ENCODE results near the gene CDC26. TPM values are rescaled to one million over a fixed set of nuclear protein-coding genes. Genes with fewer than 3 reads are reported as not detected.

The CDC26 gene
- total RNA-seq, 1 donor from 2014 or later = 13.4 TPM

GRCh38 chr9:113301548-113301947, 26.2 kb upstream of the CDC26 start:
- peaks cover 6% of the 10 kb centered on the region for H3K4me1 Mint-ChIP-seq (ENCODE audit: low read depth, unreplicated experiment)
- no peaks in the 10 kb centered on the region for H3K9me3 Mint-ChIP-seq (ENCODE audit: unreplicated experiment)
- H3K27ac Mint-ChIP-seq (ENCODE audit: unreplicated experiment) = no peak overlapping the region

DNA sequence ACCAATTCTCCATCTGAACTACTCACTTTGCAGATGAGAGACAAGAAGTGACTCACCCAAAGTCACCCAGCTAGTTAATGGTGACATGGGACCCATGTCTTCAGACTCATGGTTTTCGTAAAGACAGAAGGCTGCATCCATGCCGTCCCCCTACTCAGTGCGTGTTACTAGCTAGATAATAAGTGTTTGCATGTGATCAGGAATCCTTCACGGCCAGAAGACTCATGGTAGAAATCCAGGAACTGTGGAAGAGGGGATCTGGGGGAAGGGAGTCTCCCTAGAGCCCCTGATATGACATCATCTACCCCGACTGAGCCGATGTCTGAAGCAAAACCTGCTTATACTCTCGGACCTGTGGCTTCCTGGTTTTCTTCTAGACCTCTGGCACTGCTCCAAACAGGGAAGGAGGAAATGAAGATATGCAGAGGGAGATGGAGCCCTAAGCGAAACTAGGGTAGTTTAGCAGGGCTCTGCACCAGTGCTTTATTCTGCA, 24.5 kb upstream of the CDC26 start:
- no peak for DNase-seq
- H3K4me1 Mint-ChIP-seq (ENCODE audit: low read depth, unreplicated experiment) = peaks cover 7% of the 10 kb centered on the region
- no peak overlapping the region for H3K4me3 Mint-ChIP-seq (ENCODE audit: unreplicated experiment)
- H3K27me3 Mint-ChIP-seq (ENCODE audit: unreplicated experiment) = peaks cover 3% of the 10 kb centered on the region
- no peak overlapping the region for H3K27ac Mint-ChIP-seq (ENCODE audit: unreplicated experiment)
- H3K9me3 Mint-ChIP-seq (ENCODE audit: unreplicated experiment) = no peaks in the 10 kb centered on the region
- TF ChIP-seq, protein P1, sequence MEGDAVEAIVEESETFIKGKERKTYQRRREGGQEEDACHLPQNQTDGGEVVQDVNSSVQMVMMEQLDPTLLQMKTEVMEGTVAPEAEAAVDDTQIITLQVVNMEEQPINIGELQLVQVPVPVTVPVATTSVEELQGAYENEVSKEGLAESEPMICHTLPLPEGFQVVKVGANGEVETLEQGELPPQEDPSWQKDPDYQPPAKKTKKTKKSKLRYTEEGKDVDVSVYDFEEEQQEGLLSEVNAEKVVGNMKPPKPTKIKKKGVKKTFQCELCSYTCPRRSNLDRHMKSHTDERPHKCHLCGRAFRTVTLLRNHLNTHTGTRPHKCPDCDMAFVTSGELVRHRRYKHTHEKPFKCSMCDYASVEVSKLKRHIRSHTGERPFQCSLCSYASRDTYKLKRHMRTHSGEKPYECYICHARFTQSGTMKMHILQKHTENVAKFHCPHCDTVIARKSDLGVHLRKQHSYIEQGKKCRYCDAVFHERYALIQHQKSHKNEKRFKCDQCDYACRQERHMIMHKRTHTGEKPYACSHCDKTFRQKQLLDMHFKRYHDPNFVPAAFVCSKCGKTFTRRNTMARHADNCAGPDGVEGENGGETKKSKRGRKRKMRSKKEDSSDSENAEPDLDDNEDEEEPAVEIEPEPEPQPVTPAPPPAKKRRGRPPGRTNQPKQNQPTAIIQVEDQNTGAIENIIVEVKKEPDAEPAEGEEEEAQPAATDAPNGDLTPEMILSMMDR (IDR thresholded peaks at IDR 0.05; ENCODE audit: partially characterized antibody, unreplicated experiment) = no peak
- H3K36me3 Mint-ChIP-seq (ENCODE audit: unreplicated experiment) = no peaks in the 10 kb centered on the region

More at GRCh38 chr9:113301548-113301947, 26.2 kb upstream of the CDC26 start:
- Mint-ChIP-seq H3K27me3 (ENCODE audit: unreplicated experiment) (peaks cover 3% of the 10 kb centered on the region), H3K36me3 (ENCODE audit: unreplicated experiment) (no peaks in the 10 kb centered on the region), H3K4me3 (ENCODE audit: unreplicated experiment) (no peak overlapping the region)
- TF ChIP-seq, protein P1 (IDR thresholded peaks at IDR 0.05; ENCODE audit: partially characterized antibody, unreplicated experiment) = no peak
- DNase-seq = no peak

DNA sequence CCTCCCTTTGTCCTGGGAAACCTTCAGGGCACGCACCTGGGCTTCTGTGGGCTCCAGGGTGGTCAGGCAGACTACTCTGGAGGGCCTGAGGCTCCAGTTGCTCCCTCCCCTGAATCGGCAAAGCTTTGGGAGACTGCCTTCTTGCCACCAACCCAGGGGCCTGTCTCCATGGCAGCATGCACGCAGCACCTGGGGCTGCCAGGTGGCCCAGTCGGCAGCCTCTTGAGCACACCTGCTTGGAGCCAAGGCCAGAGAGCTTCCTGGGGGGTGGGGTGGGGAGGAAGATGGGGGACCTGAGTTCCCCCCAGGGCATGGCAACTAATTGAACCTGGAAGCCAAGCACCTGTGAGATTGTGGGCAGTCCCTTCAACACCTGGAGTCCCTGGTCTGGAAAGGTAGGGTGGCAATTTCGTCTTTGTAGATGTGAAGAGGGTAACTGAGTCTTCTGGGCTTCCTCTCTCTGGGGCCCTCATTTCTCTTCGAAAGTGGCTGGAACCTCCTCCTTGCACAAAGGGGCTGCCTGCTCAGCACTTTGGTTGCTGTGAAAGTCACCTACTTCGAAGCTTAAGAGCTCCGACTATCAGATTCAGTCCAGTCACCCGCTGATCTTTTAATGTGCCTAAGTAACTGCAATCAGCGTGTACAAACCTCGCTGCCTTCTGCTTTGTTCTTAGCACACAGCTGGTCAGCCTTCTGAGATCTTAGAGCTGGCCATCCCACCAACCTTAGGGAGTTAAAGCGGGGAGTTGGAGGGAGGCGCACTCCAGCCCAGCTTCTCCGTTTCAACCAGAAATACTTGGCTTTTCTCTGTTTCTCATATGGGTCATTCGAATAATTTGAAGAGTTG, 23.8 kb upstream of the CDC26 start:
- DNase-seq = no peak
- Mint-ChIP-seq H3K27ac (ENCODE audit: unreplicated experiment) (no peak overlapping the region), H3K9me3 (ENCODE audit: unreplicated experiment) (no peaks in the 10 kb centered on the region), H3K4me1 (ENCODE audit: low read depth, unreplicated experiment) (peaks cover 7% of the 10 kb centered on the region), H3K27me3 (ENCODE audit: unreplicated experiment) (peaks cover 3% of the 10 kb centered on the region), H3K36me3 (ENCODE audit: unreplicated experiment) (no peaks in the 10 kb centered on the region), H3K4me3 (ENCODE audit: unreplicated experiment) (no peak overlapping the region)
- TF ChIP-seq, protein P1 (IDR thresholded peaks at IDR 0.05; ENCODE audit: partially characterized antibody, unreplicated experiment) = no peak

DNA sequence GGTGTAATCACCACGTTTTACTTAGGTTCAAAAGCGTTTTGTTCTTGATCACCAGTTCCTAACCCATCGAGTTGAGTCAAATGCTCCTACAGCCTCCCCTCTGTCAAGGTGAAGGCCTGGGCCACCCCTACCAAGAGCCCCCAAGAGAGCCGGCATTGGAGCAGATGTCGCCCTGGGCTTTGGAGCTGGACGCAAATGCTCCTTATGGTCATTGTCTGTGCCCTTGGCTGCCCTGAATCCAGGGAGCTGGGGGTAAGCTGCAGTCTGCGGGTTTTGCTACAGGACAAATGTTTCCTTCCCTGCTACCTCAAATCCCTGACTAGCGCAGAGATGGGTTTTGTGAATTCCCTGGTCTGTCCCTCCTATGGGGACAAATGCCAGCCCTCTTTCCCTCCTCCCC, 22.9 kb upstream of the CDC26 start:
- Mint-ChIP-seq H3K36me3 (ENCODE audit: unreplicated experiment) (no peaks in the 10 kb centered on the region), H3K27me3 (ENCODE audit: unreplicated experiment) (peaks cover 3% of the 10 kb centered on the region), H3K27ac (ENCODE audit: unreplicated experiment) (no peak overlapping the region), H3K4me1 (ENCODE audit: low read depth, unreplicated experiment) (peaks cover 7% of the 10 kb centered on the region), H3K4me3 (ENCODE audit: unreplicated experiment) (no peak overlapping the region), H3K9me3 (ENCODE audit: unreplicated experiment) (no peaks in the 10 kb centered on the region)
- TF ChIP-seq, protein P1 (IDR thresholded peaks at IDR 0.05; ENCODE audit: partially characterized antibody, unreplicated experiment) = no peak
- DNase-seq = no peak

Measured in glutamatergic neuron (in vitro differentiated cells).